K562 (cell line): Measurements from ENCODE around the gene SLC39A9. TPM values are rescaled to one million over a fixed set of nuclear protein-coding genes. Genes with fewer than 3 reads are reported as not detected.

ENCODE experiments used
- ATAC-seq: fragments of 200-7000 bp; cut with Tn5 transposase; 3 replicates; pipeline ENCODE4 v1.9.1; 2020; ENCODE audit warnings: moderate library complexity
- BruUV-seq: library from RNA; stranded (reverse); fragments of 400-500 nt; replicated peaks from 2 replicates; lab custom pipeline; 2021; lab: Mats Ljungman, UMichigan
- CTCF ChIA-PET: fragments of 300-600 bp; formaldehyde crosslinking; extraction: SDS; loops from one replicate; lab custom pipeline; 2021; ENCODE audit warnings: low intra/inter-chr PET ratio; lab: Yijun Ruan, JAX
- POLR2A ChIA-PET: fragments of 300-600, 350-650 bp; sonication (Branson Sonifier 250); formaldehyde crosslinking; extraction: SDS; loops from one replicate; lab custom pipeline; 2021; ENCODE audit warnings: antibody characterized with exemption, inconsistent platforms; lab: Yijun Ruan, JAX
- DNase-seq, 4 experiments: peaks; one replicate each; pipeline versions ENCODE4 v3.0.0 to v3.0.0-alpha.2; 2011 to 2018; ENCODE audit warnings: low spot score in 3 of 4, mixed read lengths in 3 of 4; ENCODE audit errors: extremely low read depth in 1 of 4
- FAIRE-seq: peaks from 2 replicates; lab custom pipeline; 2011; peaks lifted over from hg19 to GRCh38; lab: Jason Lieb, UNC
- H2AFZ ChIP-seq: 2 replicates; pipeline ENCODE4 v1.6.0; 2011; ENCODE audit warnings: low read depth, low read length, control low read depth, inconsistent platforms
- H3K27ac ChIP-seq: fragments of 200-600 bp; 3 replicates; pipeline ENCODE4 v1.8.0; 2011; ENCODE audit warnings: low read depth, mild to moderate bottlenecking, control low read depth, inconsistent platforms, low read length, moderate library complexity, mixed read lengths; ENCODE audit errors: extremely low read depth
- H3K27me3 ChIP-seq, 2 experiments: fragments of 300-600 bp in 1 of 2; 2 replicates in 1 of 2; 3 replicates in 1 of 2; pipeline versions ENCODE4 v1.6.0 to v1.8.0; 2011; ENCODE audit warnings: inconsistent platforms in 2 of 2, low read length in 2 of 2, mild to moderate bottlenecking in 1 of 2, mixed read lengths in 1 of 2, moderate library complexity in 1 of 2; ENCODE audit not compliant: control insufficient read depth in 2 of 2, insufficient read depth in 2 of 2
- H3K36me3 ChIP-seq: fragments of 300-600 bp; 3 replicates; pipeline ENCODE4 v1.8.0; 2011; ENCODE audit warnings: mild to moderate bottlenecking, low read length, inconsistent platforms; ENCODE audit not compliant: control insufficient read depth, insufficient read depth
- H3K4me1 ChIP-seq, 2 experiments: fragments of 200-600 bp in 1 of 2; replicated peaks in 1 of 2; 2 replicates in 1 of 2; 3 replicates in 1 of 2; pipeline versions ENCODE4 v1.5.1 to v1.8.0; 2011; ENCODE audit warnings: inconsistent platforms in 2 of 2, low read length in 2 of 2, mild to moderate bottlenecking in 1 of 2, mixed read lengths in 1 of 2, moderate library complexity in 1 of 2; ENCODE audit not compliant: control insufficient read depth in 2 of 2, insufficient read depth in 2 of 2
- H3K4me2 ChIP-seq: 2 replicates; pipeline ENCODE4 v1.6.1; 2011; ENCODE audit warnings: low read length, control low read depth, inconsistent platforms, mixed read lengths; ENCODE audit not compliant: insufficient read depth
- H3K4me3 ChIP-seq: fragments of 200-600 bp; sonication (generic), shearing (Covaris generic); 2 replicates; pipeline ENCODE4 v1.5.1; 2016; ENCODE audit warnings: control low read depth, inconsistent platforms
- H3K79me2 ChIP-seq: fragments of 200-600 bp; 3 replicates; pipeline ENCODE4 v1.8.0; 2011; ENCODE audit warnings: low read length, inconsistent platforms; ENCODE audit not compliant: control insufficient read depth, insufficient read depth
- H3K9ac ChIP-seq, 2 experiments: 2 replicates each; pipeline versions ENCODE4 v1.6.0 to v1.6.1; 2011; ENCODE audit warnings: low read depth in 2 of 2, low read length in 2 of 2, control low read depth in 1 of 2, inconsistent platforms in 1 of 2, mild to moderate bottlenecking in 1 of 2, mixed read lengths in 1 of 2; ENCODE audit not compliant: insufficient read depth in 1 of 2
- H3K9me1 ChIP-seq: one replicate; pipeline ENCODE4 v1.6.0; 2011; ENCODE audit warnings: inconsistent platforms, mild to moderate bottlenecking, low read length, moderate library complexity; ENCODE audit not compliant: control insufficient read depth, insufficient read depth
- H3K9me3 ChIP-seq: replicated peaks from 2 replicates; pipeline ENCODE4 v1.5.1; 2011; ENCODE audit warnings: low read depth, low read length, inconsistent platforms; ENCODE audit not compliant: control insufficient read depth, insufficient read depth
- H4K20me1 ChIP-seq: replicated peaks from 2 replicates; pipeline ENCODE4 v1.6.1; 2011; ENCODE audit warnings: low read length, inconsistent platforms, mixed read lengths; ENCODE audit not compliant: control insufficient read depth, insufficient read depth
- C11orf30 ChIP-seq: fragments of 450-650 bp; IDR thresholded peaks from 2 replicates; pipeline ENCODE4 v1.6.1; 2016; ENCODE audit warnings: low read depth, mild to moderate bottlenecking
- FIP1L1 ChIP-seq: fragments of 200-400 bp; formaldehyde crosslinking; IDR thresholded peaks from 2 replicates; pipeline ENCODE4 v1.6.1; 2018; ENCODE audit warnings: mild to moderate bottlenecking, low read depth, low read length; ENCODE audit not compliant: poor library complexity, severe bottlenecking
- L3MBTL2 ChIP-seq: fragments of 450-650 bp; IDR thresholded peaks from 2 replicates; pipeline ENCODE4 v1.6.1; 2016; ENCODE audit warnings: mild to moderate bottlenecking, moderate library complexity
- MAFF ChIP-seq: IDR thresholded peaks from 2 replicates; pipeline ENCODE4 v1.6.1; 2012; ENCODE audit warnings: low read length, improper control_type of control experiment
- MAFG ChIP-seq: fragments of 450-650 bp; conservative IDR thresholded peaks from 2 replicates; pipeline ENCODE4 v1.6.1; 2016; ENCODE audit warnings: missing genetic modification characterization, missing compliant biosample characterization
- MEIS2 ChIP-seq: fragments of 450-650 bp; IDR thresholded peaks from 2 replicates; pipeline ENCODE4 v1.6.1; 2014; ENCODE audit warnings: mild to moderate bottlenecking; ENCODE audit not compliant: partially characterized antibody
- SP1 ChIP-seq: sonication (generic); formaldehyde crosslinking; IDR thresholded peaks from 2 replicates; pipeline ENCODE4 v1.8.1; 2022; ENCODE audit warnings: mild to moderate bottlenecking, missing genetic modification reagents
- TAF15 ChIP-seq: fragments of 200-400 bp; formaldehyde crosslinking; IDR thresholded peaks from 2 replicates; pipeline ENCODE4 v1.6.1; 2017; ENCODE audit warnings: mild to moderate bottlenecking, low read depth, low read length, moderate library complexity
- TFAM ChIP-seq: fragments of 250-450 bp; sonication (Bioruptor Pico); conservative IDR thresholded peaks from 2 replicates; pipeline ENCODE4 v1.5.0; 2021; ENCODE audit warnings: mild to moderate bottlenecking, moderate library complexity
- XRCC4 ChIP-seq: IDR thresholded peaks from one replicate; pipeline ENCODE4 v1.6.1; 2011; ENCODE audit not compliant: insufficient read depth, insufficient read length; ENCODE audit errors: extremely low read depth
- ZNF551 ChIP-seq: fragments of 250-450 bp; sonication (Bioruptor Pico); IDR thresholded peaks from 2 replicates; pipeline ENCODE4 v1.5.0; 2021; ENCODE audit warnings: mild to moderate bottlenecking, moderate library complexity
- WGBS: fragments of 100-300 bp; shearing (Covaris generic); methylation state at CpG from one replicate; pipeline ENCODE4 v1.1.6; 2016; ENCODE audit warnings: low coverage, mixed read lengths; ENCODE audit not compliant: insufficient coverage; ENCODE audit errors: missing lambda C conversion rate; 5-methylcytosine and 5-hydroxymethylcytosine counted together
- in situ Hi-C: fragments of 300-500 bp; cut with MboI; formaldehyde crosslinking; loops from 4 replicates; pipeline ENCODE4 v1.15.0; 2018; ENCODE audit warnings: inconsistent platforms, mixed read lengths
- intact Hi-C: fragments of 100-400 bp; cut with micrococcal nuclease; formaldehyde crosslinking; loops from 2 replicates; pipeline ENCODE4 v1.14.2; 2022
- polyA plus RNA-seq, 8 experiments: library from polyadenylated mRNA; depleted of rRNA in 4 of 8; stranded (reverse) in 5 of 8; unstranded in 3 of 8; fragments of >200 nt; fragmentation: Nextera tagmentation in 2 of 8; fragmentation: Illumina TruSeq in 1 of 8; extraction: Ambion mirVana in 2 of 8; extraction: Trizol in 1 of 8; gene quantifications; 2 replicates each; pipeline versions ENCODE4 v1.2.1 to v1.2.3, GENCODE V29; 2011 to 2014; ENCODE audit warnings: inconsistent platforms in 1 of 8, missing spikeins in 1 of 8
- total RNA-seq, 7 experiments: library from RNA; depleted of rRNA in 6 of 7; stranded (reverse); fragments of >200 nt in 6 of 7; fragmentation: Illumina TruSeq in 2 of 7; extraction: Trizol in 2 of 7; gene quantifications; 2 replicates each; pipeline versions ENCODE4 v1.2.1 to v1.2.3, GENCODE V29; 2011 to 2021; ENCODE audit warnings: low replicate concordance in 1 of 7
- TF ChIP-seq, protein P1 (sequence below), 2 experiments: fragments of 450-650 bp; IDR thresholded peaks; 2 replicates each; pipeline ENCODE4 v1.6.1; 2016
- TF ChIP-seq, protein P2 (sequence below): fragments of 450-650 bp; IDR thresholded peaks from 2 replicates; pipeline ENCODE4 v1.6.1; 2014; ENCODE audit warnings: low read depth, mild to moderate bottlenecking, moderate library complexity, borderline replicate concordance
- TF ChIP-seq, protein P3 (sequence below): fragments of 450-650 bp; IDR thresholded peaks from 2 replicates; pipeline ENCODE4 v1.6.1; 2016; ENCODE audit warnings: low read depth, mild to moderate bottlenecking, moderate library complexity

The SLC39A9 gene
- total and polyA plus RNA-seq, 9 of the 15 experiments (the other 6 are each of a cell fraction or from before 2014, with no cell fraction given): 18.4 to 66.0 (median 32.5) TPM

DNA sequence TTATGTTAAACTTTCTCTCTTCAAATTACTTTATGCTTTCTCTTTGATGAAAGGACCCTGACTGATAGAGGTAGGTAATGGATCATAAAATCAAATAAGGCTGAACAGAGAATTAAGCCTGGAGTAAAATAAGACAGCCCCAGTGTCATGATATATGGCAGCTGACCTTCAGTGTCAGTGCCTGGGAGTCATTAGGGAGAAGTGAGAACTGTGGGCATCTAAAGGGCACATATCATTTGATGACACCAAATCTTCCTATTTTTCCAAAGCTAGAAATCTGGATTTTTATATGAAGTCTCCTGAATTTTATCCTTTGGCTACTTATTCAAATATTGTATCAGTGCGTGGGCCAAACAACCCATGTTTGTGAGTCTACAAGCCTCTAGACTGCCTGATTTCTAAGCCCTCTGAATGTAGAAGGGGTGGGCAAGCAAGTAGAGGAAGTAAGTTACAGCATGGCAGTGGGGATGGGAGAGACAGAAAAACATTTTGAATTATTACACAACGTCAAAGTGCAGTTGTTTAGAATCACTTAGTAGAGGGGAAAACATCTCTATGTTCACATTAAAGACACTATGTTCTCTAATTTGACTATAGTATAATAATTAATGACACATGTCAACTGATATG is 10.0 kb downstream of the SLC39A9 start:
- DNase-seq (no peak), FAIRE-seq (no peak)
- in situ Hi-C loops: no loop called here

DNA sequence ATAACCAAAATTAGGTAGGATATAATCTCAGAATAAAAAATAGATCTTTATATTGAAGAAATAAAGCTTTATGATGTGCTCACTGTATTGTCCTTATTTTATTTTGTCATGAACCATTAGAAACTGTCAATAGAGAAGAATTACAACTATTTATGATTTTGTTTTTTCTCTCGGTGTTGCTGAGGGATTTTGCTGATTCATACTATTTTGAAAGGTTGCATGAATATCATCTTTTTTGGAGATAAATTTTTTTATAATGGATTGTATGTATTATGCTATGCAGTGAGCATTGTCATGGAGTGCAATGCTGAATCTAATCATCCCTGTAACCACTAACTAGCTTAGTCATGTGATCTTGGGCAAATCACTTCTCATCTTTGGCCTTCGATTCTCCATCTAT is 15.0 kb downstream of the SLC39A9 start:
- Histone ChIP-seq H3K9me1 (no peaks in the 10 kb centered on the region), H3K4me2 (no peak overlapping the region), H3K27ac (no peak overlapping the region), H3K9me3 (no peaks in the 10 kb centered on the region), H3K27me3 (no peaks in the 10 kb centered on the region), H2AFZ (no peak overlapping the region), H3K9ac (no peak overlapping the region), H3K36me3 (no peaks in the 10 kb centered on the region), H3K4me3 (no peak overlapping the region), H3K4me1 (no peaks in the 10 kb centered on the region; a peak in 3 of 5 replicates), H4K20me1 (no peaks in the 10 kb centered on the region), H3K79me2 (peaks cover 43% of the 10 kb centered on the region)
- ChIA-PET POLR2A (interaction anchor here (0.7 to 1.2 kb wide), 2 partner anchors 14 to 139 kb away, joined by 3 to 4 read pairs; no protein-coding TSS in a partner anchor), CTCF (no interaction called here)
- DNase-seq (no peak), FAIRE-seq (no peak), ATAC-seq (no peak)
- intact Hi-C loops (no loop called here), in situ Hi-C loops (no loop called here)
- WGBS: 57% methylated on average over 2 of the region's 2 CpGs
- no TSS peak for BruUV-seq
- TF ChIP-seq L3MBTL2 (no peak), MAFF (peak; percentile 57; the same call in 1 of the 2 replicates), XRCC4 (no peak), MAFG (tag) (peak; percentile 75), SP1 (CRISPR knock-in tag) (no peak), C11orf30 (peak; percentile 82), TFAM (CRISPR knock-in tag) (no peak), ZNF551 (CRISPR knock-in tag) (no peak)
- TF ChIP-seq, protein P1, sequence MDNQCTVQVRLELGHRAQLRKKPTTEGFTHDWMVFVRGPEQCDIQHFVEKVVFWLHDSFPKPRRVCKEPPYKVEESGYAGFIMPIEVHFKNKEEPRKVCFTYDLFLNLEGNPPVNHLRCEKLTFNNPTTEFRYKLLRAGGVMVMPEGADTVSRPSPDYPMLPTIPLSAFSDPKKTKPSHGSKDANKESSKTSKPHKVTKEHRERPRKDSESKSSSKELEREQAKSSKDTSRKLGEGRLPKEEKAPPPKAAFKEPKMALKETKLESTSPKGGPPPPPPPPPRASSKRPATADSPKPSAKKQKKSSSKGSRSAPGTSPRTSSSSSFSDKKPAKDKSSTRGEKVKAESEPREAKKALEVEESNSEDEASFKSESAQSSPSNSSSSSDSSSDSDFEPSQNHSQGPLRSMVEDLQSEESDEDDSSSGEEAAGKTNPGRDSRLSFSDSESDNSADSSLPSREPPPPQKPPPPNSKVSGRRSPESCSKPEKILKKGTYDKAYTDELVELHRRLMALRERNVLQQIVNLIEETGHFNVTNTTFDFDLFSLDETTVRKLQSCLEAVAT (IDR thresholded peaks at IDR 0.05): no peak
- TF ChIP-seq, protein P2, sequence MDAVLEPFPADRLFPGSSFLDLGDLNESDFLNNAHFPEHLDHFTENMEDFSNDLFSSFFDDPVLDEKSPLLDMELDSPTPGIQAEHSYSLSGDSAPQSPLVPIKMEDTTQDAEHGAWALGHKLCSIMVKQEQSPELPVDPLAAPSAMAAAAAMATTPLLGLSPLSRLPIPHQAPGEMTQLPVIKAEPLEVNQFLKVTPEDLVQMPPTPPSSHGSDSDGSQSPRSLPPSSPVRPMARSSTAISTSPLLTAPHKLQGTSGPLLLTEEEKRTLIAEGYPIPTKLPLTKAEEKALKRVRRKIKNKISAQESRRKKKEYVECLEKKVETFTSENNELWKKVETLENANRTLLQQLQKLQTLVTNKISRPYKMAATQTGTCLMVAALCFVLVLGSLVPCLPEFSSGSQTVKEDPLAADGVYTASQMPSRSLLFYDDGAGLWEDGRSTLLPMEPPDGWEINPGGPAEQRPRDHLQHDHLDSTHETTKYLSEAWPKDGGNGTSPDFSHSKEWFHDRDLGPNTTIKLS: no peak
- TF ChIP-seq, protein P3, sequence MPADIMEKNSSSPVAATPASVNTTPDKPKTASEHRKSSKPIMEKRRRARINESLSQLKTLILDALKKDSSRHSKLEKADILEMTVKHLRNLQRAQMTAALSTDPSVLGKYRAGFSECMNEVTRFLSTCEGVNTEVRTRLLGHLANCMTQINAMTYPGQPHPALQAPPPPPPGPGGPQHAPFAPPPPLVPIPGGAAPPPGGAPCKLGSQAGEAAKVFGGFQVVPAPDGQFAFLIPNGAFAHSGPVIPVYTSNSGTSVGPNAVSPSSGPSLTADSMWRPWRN: no peak

More for the DNA sequence above, 10.0 kb downstream of the SLC39A9 start:
- Histone ChIP-seq H3K9me3 (no peaks in the 10 kb centered on the region), H3K27me3 (no peaks in the 10 kb centered on the region), H4K20me1 (no peaks in the 10 kb centered on the region), H3K9ac (no peak overlapping the region), H3K4me1 (no peaks in the 10 kb centered on the region; a peak in 3 of 5 replicates), H3K4me2 (no peak overlapping the region), H3K4me3 (no peak overlapping the region), H2AFZ (no peak overlapping the region)
- WGBS: 64% methylated on average over 2 of the region's 2 CpGs
- peak; percentile 16 for TF ChIP-seq MEIS2
- TF ChIP-seq FIP1L1: no peak
- no peak for TF ChIP-seq TAF15
- TF ChIP-seq, all 486 proteins: peak for 1
- intact Hi-C loops: no loop called here
- ChIA-PET POLR2A (interaction anchor here (0.6 kb wide), 1 partner anchor 57 kb away, joined by 3 read pairs; no protein-coding TSS in a partner anchor), CTCF (no interaction called here)
- Histone ChIP-seq H3K79me2 (peaks cover 59% of the 10 kb centered on the region), H3K36me3 (peaks cover 8% of the 10 kb centered on the region; the same call in 1 of the 3 replicates), H3K9me1 (no peaks in the 10 kb centered on the region), H3K27ac (no peak overlapping the region)
- no peak for ATAC-seq
- BruUV-seq: no TSS peak
